Stimulated activated CD4-positive, alpha-beta T cell treated with anti-CD3 and anti-CD28 coated beads, Interleukin-1b, Interleukin-23, amount 100 ng/mL, for 4 hours (primary cell): ENCODE data around the gene LRP1B.

Experiments
- DNase-seq, 2 donors: peaks; one replicate each; pipeline ENCODE4 v3.0.0-alpha.2; 2020; ENCODE audit warnings: low read depth in 2 of 2

The LRP1B gene

GRCh38 chr2:140918426-140918825 lies 1212.4 kb downstream of the LRP1B start:
- no peak for DNase-seq

GRCh38 chr2:140916410-140916809 lies 1214.4 kb downstream of the LRP1B start:
- DNase-seq: no peak

DNA sequence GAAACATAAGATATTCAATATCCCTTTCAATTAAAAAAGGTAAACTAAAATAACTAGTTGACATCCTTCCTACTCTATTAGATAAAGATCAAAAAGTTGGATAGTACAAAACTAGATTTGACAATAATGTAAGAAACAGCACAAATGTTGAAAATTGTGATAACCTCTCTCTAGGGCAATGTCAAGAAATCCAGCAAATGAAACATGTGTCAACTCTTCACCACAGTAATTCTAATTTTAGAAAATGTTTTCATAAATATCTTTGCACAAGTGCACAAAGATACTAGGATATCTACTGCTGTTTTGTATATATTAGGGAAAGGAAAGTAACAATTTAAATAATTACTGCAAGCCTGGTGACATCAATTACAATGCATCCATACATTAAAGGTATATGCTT lies 1220.1 kb downstream of the LRP1B start:
- DNase-seq: no peak

DNA sequence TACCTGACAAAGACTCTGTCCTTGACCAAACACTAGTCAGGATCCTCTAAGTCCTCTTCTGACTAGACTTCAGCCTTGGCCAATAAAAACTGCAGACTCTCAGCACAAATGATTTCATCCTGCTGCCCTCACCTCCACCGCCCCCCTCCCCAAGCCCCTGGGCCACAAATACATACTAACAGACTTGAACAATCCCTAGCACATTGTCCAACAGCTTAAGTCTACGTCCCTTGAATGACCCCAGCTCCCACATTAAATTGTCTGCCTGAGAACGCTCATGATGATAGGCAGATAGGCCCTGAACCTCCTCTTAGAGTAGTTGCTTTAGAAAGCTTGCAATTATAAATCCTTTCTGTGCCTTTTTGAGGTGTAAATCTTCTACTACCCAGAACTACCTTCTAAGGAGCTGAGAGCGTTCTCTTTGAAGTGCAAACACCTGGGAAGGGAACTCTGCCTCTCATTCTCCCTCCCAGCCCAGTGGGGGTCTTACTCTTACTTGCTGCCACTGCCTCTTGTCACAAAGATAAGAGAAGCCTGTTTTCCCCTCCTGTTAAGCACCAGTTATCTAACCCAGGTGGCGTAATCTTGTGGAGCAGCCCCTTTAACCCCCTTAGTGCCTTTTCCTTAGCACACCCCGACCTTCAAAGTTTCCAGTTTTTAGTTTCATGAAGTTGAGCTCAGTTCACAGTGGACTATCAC lies 1225.6 kb downstream of the LRP1B start:
- no peak for DNase-seq

- DNase-seq: no peak
Observed at GRCh38 chr2:140895378-140895777, 1235.4 kb downstream of the LRP1B start.

GRCh38 chr2:140893685-140894084 lies 1237.1 kb downstream of the LRP1B start:
- DNase-seq: no peak

- no peak for DNase-seq
Observed at GRCh38 chr2:140892911-140893637, 1237.7 kb downstream of the LRP1B start.

DNA sequence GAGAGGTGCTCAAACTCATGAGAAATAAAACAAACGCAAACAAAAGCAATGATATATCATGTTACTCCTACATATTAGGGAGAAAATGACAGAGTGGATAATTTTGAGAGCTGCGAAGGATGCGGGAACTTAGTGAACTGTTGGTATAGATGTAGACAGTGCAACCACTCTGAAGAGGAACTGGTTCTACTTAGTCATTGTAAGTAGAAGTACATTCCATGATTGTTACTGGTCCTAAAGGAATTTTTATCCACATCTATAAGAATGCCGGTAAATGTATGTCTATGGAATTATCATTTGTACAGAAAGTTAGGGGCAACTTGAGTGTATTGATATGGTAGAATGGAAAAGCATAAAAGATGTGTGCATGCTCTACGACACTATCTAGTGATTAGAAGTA lies 1238.4 kb downstream of the LRP1B start:
- no peak for DNase-seq

DNA sequence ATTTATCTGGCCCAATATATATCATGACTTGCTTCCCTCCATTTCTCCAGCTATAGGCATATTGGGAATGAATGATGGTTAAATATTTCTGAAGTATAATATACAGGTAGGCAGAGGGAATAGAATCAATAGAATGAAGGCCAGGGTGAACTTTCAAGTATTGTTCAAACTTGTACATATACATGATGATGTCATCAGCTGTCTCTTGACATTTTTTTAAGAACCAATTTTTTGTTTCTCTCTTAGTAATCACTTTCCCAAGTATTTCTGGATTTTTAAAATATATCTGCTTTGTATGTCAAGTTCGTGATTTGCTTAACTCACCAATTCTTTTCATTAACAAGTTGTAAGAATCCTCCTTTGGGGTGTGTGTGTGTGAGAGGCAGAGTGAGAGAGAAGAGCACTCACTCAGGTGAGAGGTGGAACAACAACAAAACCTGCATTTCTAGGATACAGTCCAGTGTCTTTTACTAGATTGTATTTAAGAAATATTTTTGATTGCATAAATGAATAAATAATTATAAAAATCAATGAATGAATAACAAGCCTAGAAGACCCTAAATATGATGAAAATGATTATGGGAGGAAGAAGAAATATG lies 1239.1 kb downstream of the LRP1B start:
- no peak for DNase-seq

GRCh38 chr2:140882671-140883620 lies 1247.9 kb downstream of the LRP1B start:
- DNase-seq: no peak

DNA sequence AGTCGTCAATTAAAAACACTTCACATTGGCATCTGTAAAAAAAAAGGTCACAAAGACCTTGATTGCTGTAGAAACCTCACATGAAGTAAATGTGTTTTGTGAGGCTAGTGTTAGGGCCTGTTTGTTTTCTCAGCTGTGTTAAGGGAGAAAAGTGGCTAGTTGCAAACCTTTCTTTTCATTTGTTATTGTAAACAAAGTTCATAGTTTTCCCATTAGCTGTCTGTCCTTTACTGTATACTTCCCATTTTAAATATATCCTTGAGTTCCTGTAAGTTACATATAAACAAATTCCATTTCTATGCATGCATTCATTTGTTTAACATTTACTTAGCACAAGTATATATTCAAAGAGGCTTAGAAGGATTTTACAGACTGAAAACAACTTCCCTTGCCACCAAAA lies 1250.2 kb downstream of the LRP1B start:
- no peak for DNase-seq

GRCh38 chr2:140876015-140876414 lies 1254.8 kb downstream of the LRP1B start:
- no peak for DNase-seq

GRCh38 chr2:140873915-140874531 lies 1256.8 kb downstream of the LRP1B start:
- no peak for DNase-seq

GRCh38 chr2:140869925-140870324 lies 1260.9 kb downstream of the LRP1B start:
- DNase-seq: no peak

DNA sequence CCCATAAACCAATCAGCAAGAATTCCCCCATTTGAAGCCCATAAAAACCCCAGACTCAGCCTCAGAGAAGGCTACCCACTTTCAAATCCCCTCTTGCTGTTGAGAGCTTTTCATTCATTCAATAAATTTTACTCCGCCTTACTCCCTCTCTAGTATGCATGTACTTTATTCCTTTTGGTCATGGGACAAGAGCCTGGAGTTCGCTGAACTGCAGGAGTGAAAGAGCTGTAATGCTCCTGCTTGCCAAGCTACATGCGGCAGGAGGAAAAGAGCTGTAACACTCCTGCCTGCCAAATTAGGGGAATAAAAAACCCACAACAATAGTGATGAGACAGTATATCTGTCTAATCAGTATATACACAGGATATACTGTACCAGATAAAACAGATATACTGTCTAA lies 1261.7 kb downstream of the LRP1B start:
- DNase-seq: no peak

- DNase-seq: no peak
Observed at GRCh38 chr2:140865837-140866236, 1265.0 kb downstream of the LRP1B start.

DNA sequence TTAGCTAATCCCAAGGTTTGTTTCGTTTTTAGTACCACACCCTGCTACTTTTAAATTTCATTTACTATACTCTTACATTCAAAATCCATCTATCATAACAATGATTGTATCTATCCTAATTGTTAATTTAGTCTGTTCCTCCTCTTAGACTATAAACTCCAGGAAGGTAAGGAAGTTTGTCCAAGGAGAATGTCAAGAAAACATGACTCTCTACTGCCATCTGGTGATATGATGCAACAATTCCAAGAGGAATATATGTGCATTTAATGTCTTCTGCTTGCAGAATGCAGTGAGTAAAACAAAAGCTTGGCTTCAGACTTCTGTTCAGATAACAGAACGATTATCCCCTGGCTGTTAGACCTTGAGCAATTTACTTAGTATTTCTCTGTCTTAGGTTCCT lies 1267.1 kb downstream of the LRP1B start:
- DNase-seq: no peak

DNA sequence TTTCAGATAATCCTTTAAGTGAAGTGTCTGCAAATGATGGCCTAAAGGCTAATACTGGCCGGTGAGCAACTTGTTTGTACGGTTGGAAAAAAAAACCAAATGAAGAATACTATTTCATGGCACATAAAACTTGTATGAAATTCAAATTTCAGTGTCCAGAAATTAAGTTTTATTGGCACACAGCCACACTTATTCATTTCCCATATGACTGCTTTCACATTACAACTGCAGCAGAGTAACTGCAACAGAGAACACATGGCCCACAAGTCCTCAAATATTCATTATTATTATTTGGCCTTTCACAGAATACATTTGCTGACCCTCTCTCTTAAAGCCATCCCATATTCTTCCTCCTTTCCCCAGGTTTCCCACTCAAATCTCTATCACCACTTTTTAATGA lies 1268.6 kb downstream of the LRP1B start:
- no peak for DNase-seq

GRCh38 chr2:140861666-140862065 lies 1269.2 kb downstream of the LRP1B start:
- DNase-seq: no peak

GRCh38 chr2:140855471-140855870 lies 1275.3 kb downstream of the LRP1B start:
- DNase-seq: no peak

- DNase-seq: no peak
Observed at GRCh38 chr2:140851258-140851981, 1279.4 kb downstream of the LRP1B start.
